HG03045 (cell line): ENCODE measurements around the gene MRTO4.

Experiments
- ATAC-seq: cut with Tn5 transposase; IDR thresholded peaks from one replicate; pipeline ENCODE4 v1.9.1; 2021; ENCODE audit warnings: mild to moderate bottlenecking, moderate library complexity; ENCODE audit not compliant: unreplicated experiment

MRTO4 gene

DNA sequence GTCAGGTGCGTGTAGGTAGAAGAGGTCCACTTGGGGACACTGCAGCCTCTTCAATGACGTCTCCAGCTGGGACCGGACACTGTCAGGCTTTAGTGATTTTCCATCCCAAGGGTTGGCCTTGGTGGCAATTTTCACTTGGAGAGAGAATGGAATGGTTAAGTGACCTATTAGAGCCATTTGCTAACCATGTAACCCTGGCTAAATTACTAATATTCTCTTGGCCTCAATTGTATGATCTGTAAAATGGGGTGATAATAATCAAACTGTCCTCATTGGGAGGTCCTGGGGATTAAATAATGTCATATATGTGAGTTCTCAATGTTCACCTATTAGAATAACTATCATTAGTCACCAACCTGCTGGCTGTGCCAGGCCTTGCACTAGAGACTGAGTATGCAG is 56.9 kb downstream of the MRTO4 start:
- no peak for ATAC-seq

DNA sequence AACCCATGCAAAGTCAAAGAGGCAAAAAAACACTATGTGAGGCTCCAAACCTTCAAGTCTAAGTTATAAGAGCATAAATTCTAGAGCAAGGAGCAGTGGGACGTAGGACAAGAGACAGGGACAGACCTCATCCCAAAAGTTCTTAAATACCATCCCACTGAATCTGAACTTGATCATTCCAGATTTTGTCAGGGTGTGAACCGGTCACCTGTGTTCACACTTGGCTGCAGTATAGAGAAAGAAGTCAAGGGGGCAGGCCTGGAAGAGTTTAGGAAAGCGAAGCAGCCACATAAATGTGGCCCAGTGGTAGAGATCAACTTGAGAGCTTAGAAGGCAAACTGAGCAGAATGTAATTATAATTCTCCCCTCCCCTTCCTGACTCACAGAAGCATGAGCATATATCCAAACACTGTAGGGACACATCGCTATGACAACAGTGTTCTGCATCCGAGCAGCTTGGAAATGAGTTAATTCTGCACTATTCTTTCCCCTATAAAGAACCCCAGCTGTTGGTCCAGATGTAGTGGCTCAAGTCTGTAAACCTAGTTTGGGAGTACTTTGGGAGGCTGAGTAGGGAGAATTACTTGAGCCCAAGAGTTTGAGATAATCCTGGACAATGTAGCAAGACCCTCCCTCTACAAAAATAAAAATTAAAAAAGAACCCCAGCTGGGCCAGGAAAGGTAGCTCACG is 57.7 kb downstream of the MRTO4 start:
- ATAC-seq = no peak
